ENCODE results near the gene TNFAIP6.

Gene TNFAIP6

DNA sequence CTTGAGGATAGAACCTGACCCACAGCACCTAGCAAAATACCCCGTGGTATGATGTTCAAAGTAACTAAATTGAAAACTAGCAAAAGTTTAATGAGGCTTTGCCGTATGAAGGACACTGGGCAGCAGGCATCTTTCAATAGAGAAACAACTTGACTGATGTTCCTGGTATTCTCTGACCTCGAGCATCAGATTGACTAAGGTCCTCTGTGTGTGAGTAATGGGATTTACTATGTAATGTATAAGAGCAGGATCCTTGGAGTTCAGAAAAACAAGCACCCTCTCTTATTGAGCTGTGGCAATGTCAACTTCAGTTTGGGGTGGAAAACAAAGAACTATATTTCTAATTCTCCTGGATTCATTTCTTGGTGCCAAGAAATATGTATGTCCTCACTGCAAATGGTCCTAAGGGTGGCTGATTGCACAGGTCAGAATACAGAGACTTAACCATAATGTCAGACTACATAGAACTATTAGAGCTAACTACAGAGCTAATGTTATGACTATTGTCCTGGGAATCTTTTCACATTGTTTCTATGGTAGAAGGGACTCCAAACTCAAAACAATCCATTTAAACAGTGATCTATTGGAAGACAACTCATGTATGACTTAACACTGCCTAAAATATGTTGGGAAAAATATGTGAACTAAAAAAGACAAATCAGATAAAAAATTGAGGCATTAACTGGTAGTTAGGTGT is 4.4 kb downstream of the TNFAIP6 start:
- no peak overlapping the region for H3K27ac ChIP-seq
- TF ChIP-seq, protein P1, sequence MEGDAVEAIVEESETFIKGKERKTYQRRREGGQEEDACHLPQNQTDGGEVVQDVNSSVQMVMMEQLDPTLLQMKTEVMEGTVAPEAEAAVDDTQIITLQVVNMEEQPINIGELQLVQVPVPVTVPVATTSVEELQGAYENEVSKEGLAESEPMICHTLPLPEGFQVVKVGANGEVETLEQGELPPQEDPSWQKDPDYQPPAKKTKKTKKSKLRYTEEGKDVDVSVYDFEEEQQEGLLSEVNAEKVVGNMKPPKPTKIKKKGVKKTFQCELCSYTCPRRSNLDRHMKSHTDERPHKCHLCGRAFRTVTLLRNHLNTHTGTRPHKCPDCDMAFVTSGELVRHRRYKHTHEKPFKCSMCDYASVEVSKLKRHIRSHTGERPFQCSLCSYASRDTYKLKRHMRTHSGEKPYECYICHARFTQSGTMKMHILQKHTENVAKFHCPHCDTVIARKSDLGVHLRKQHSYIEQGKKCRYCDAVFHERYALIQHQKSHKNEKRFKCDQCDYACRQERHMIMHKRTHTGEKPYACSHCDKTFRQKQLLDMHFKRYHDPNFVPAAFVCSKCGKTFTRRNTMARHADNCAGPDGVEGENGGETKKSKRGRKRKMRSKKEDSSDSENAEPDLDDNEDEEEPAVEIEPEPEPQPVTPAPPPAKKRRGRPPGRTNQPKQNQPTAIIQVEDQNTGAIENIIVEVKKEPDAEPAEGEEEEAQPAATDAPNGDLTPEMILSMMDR (IDR thresholded peaks at IDR 0.05) = no peak
- TF ChIP-seq ZFX (IDR thresholded peaks at IDR 0.05; ENCODE audit: borderline replicate concordance) = no peak

- H3K27ac ChIP-seq = no peak overlapping the region
- no peak for TF ChIP-seq ZFX (IDR thresholded peaks at IDR 0.05; ENCODE audit: borderline replicate concordance)
- TF ChIP-seq, protein P1 (IDR thresholded peaks at IDR 0.05) = no peak
These were observed 6.3 kb downstream of the TNFAIP6 start for GRCh38 chr2:151363709-151364108.

DNA sequence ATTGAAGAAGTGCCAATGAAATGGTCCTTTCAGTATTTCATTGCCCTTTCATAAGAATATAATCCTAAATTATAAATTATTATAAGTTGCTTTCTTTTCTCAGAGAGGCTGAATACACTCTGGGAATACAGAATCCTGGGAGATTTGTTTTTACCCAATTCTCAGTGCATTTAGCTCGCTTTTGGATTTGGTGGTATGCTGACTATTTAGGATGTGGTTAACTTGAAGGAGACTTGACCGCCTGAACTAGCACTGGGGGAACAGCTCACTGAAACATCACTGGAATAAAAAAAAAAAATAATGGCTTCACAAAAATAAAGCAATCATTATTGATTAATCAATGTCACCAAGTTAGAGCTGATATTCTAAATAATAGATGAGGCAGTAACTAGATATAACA is 10.2 kb downstream of the TNFAIP6 start:
- no peak overlapping the region for H3K27ac ChIP-seq

DNA sequence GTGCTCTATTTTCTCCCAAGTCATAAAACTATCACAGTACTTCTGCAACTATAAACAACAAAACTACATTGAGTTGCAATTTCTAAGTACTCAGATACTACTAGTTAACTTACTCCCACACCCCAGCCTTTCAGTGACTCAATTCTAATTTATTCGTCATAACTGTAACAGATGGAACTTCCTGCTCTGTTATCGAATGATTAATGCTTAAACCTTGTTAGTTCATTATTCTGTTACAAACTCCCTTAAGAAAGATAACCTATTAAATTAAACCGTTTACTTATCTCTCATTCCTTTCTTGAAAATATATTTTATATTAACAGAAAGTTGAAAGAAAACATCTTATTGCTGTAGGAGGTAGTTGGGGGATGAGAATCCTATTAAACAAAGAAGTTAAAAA is 17.0 kb downstream of the TNFAIP6 start:
- no peak overlapping the region for H3K27ac ChIP-seq
- TF ChIP-seq, protein P1 (IDR thresholded peaks at IDR 0.05) = no peak
- TF ChIP-seq ZFX (IDR thresholded peaks at IDR 0.05; ENCODE audit: borderline replicate concordance) = no peak

More for the DNA sequence above, 10.2 kb downstream of the TNFAIP6 start:
- TF ChIP-seq ZFX (IDR thresholded peaks at IDR 0.05; ENCODE audit: borderline replicate concordance) = no peak
- TF ChIP-seq, protein P1 (IDR thresholded peaks at IDR 0.05) = no peak

DNA sequence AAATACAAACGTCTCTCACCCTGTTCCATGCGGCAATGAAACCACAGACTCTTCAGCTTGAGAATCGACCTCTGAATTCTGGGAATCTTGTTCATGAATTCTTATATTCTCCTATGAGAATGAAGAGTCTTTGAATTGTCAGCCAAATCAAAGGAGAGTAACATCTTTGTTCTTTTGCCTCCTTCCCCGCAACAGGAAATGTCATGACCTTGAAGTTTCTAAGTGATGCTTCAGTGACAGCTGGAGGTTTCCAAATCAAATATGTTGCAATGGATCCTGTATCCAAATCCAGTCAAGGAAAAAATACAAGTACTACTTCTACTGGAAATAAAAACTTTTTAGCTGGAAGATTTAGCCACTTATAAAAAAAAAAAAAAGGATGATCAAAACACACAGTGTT is 21.8 kb downstream of the TNFAIP6 start:
- TF ChIP-seq ZFX (IDR thresholded peaks at IDR 0.05; ENCODE audit: borderline replicate concordance) = no peak
- TF ChIP-seq, protein P1 (IDR thresholded peaks at IDR 0.05) = no peak
- H3K27ac ChIP-seq = no peak overlapping the region

DNA sequence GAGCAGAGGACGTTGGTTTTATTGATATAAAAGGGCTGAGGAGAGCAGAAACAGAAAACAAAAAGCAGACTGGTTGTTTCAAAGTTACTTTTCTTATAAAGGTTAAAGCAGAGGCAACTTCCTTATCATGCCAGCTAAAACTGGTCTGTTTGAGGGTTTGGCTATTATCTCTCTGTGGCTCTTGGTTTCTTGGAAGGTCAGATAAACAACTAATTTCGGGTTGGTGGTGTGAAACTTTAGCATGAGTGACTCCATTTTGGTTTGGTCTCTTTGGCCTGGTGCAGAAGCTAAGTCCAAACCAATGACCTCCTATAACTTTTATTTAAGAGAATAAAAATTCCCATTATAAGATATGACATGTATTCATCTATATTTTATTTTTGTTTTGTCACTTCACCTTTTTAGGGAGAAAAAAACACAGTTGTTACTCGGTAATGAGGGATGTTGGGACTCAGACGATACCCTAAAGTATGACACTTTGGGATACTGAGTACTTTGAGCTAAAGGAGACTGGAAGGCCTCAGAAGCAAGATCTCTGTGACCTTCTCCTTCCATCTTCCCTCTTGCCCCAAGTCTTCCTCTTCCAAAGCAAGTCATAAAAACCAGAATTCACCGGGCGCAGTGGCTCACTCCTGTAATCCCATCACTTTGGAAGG is 23.3 kb downstream of the TNFAIP6 start:
- no peak overlapping the region for H3K27ac ChIP-seq
- TF ChIP-seq, protein P1 (IDR thresholded peaks at IDR 0.05) = no peak
- TF ChIP-seq ZFX (IDR thresholded peaks at IDR 0.05; ENCODE audit: borderline replicate concordance) = no peak

DNA sequence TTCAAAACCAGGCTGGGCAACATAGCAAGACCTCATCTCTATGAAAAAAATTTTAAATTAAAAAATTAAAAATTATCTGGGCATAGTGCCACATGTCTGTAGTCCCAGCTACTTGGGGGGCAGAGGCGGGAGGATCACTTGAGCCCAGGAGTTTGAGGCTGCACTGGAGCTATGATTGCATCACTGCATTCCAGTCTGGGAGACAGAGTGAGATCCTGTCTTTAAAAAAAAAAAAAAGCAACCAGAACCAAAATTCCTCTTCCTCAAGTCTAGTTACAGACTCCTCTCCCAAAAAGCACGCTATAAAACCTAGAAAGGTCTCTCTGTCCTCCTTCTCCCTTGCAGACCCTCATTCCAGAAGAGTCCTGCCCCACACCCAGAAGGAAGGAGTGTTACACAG is 23.9 kb downstream of the TNFAIP6 start:
- TF ChIP-seq ZFX (IDR thresholded peaks at IDR 0.05; ENCODE audit: borderline replicate concordance) = no peak
- TF ChIP-seq, protein P1 (IDR thresholded peaks at IDR 0.05) = no peak
- H3K27ac ChIP-seq = no peak overlapping the region

Data from 22Rv1 (cell line).